GM18519 (cell line): ENCODE data around the gene CLCN7.

Source experiments
- ATAC-seq: cut with Tn5 transposase; IDR thresholded peaks from one replicate; pipeline ENCODE4 v1.9.1; 2021; ENCODE audit warnings: mild to moderate bottlenecking, moderate library complexity; ENCODE audit not compliant: unreplicated experiment, low FRiP score

CLCN7 gene

GRCh38 chr16:1464894-1465566, 9.8 kb downstream of the CLCN7 start:
- no peak for ATAC-seq

- no peak for ATAC-seq
These were observed 10.5 kb downstream of the CLCN7 start for GRCh38 chr16:1464196-1464893.

- no peak for ATAC-seq
These were observed 13.7 kb downstream of the CLCN7 start for GRCh38 chr16:1461146-1461545.

GRCh38 chr16:1460602-1461138, 14.2 kb downstream of the CLCN7 start:
- ATAC-seq: no peak

- ATAC-seq: no peak
These were observed 14.9 kb downstream of the CLCN7 start for GRCh38 chr16:1459967-1460366.

- ATAC-seq: no peak
These were observed 15.9 kb downstream of the CLCN7 start for GRCh38 chr16:1458977-1459341.

- no peak for ATAC-seq
These were observed 16.4 kb downstream of the CLCN7 start for GRCh38 chr16:1458336-1458976.

GRCh38 chr16:1457489-1458245, 17.2 kb downstream of the CLCN7 start:
- ATAC-seq: no peak

GRCh38 chr16:1456951-1457350, 17.9 kb downstream of the CLCN7 start:
- no peak for ATAC-seq

GRCh38 chr16:1455190-1456171, 19.3 kb downstream of the CLCN7 start:
- ATAC-seq: no peak

GRCh38 chr16:1454561-1454960, 20.3 kb downstream of the CLCN7 start:
- no peak for ATAC-seq

- no peak for ATAC-seq
These were observed 21.5 kb downstream of the CLCN7 start for GRCh38 chr16:1453316-1453715.

- ATAC-seq: no peak
These were observed 22.3 kb downstream of the CLCN7 start for GRCh38 chr16:1452530-1452929.

GRCh38 chr16:1451702-1452392, 23.0 kb downstream of the CLCN7 start:
- ATAC-seq: no peak

GRCh38 chr16:1450841-1451240, 24.0 kb downstream of the CLCN7 start:
- ATAC-seq: no peak

- no peak for ATAC-seq
These were observed 24.6 kb downstream of the CLCN7 start for GRCh38 chr16:1450218-1450617.

- no peak for ATAC-seq
These were observed 25.5 kb downstream of the CLCN7 start for GRCh38 chr16:1449201-1449788.

- no peak for ATAC-seq
These were observed 26.2 kb downstream of the CLCN7 start for GRCh38 chr16:1448536-1449116.
